ENCODE results near the gene PQBP1. TPM values are rescaled to one million over a fixed set of nuclear protein-coding genes. Genes with fewer than 3 reads are reported as not detected.

The PQBP1 gene
- total RNA-seq, 4 donors from 2014 or later, result 61.3 to 90.4 (median 67.8) TPM

DNA sequence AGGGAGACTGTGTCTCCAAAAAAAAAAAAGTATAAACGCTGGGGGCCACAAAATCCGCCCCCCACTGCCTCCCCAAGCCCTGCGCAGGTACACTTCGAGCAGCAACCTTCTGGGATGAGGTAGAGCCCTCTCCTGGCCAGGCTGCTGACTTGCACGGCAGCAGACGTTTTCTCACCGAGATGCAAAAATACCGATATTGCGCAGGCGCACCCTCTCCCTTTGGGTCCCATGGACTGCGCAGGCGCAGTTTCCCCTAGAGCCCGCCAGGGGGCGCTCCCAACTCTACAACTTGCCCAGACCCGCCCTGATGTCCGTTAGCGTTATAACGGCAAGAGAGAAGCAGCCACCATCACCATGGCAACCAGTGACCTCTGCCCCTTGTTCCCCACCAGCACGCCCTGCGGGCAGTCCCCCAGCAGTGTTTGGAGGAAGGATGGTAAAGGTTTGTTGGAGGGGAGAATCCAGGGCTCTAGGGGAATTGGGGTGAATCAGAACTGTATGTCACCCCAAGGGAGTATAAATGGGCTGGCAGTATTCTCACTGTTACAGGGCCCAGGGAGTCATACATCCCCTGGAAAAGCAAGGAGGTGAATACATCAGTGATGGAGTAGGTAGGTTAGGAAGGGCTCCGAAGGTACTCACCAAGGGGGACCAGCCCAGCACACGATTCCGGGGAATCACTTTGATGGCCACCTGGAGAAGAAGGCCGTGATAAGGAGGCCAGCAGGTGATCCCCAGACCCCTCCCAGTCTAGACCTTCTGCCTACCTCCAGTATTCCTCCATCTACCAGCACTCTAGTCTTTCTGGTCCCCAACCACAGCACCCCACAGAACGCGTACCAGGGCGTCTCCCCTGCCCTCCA lies 19.6 kb downstream of the PQBP1 start:
- peak; percentile 75 to 89 for DNase-seq
- H3K9me3 ChIP-seq, result no peaks in the 10 kb centered on the region
- ATAC-seq, result peak; percentile 79
- H3K27me3 ChIP-seq, result no peaks in the 10 kb centered on the region
- H3K4me1 ChIP-seq, result peaks cover 0 to 4% of the 10 kb centered on the region in 2 donors
- H3K27ac ChIP-seq, result peak overlapping the region; percentile 31 to 89 (median 67)
- no peak for TF ChIP-seq POLR2A (IDR thresholded peaks at IDR 0.05)
- TF ChIP-seq, protein P1, sequence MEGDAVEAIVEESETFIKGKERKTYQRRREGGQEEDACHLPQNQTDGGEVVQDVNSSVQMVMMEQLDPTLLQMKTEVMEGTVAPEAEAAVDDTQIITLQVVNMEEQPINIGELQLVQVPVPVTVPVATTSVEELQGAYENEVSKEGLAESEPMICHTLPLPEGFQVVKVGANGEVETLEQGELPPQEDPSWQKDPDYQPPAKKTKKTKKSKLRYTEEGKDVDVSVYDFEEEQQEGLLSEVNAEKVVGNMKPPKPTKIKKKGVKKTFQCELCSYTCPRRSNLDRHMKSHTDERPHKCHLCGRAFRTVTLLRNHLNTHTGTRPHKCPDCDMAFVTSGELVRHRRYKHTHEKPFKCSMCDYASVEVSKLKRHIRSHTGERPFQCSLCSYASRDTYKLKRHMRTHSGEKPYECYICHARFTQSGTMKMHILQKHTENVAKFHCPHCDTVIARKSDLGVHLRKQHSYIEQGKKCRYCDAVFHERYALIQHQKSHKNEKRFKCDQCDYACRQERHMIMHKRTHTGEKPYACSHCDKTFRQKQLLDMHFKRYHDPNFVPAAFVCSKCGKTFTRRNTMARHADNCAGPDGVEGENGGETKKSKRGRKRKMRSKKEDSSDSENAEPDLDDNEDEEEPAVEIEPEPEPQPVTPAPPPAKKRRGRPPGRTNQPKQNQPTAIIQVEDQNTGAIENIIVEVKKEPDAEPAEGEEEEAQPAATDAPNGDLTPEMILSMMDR (IDR thresholded peaks at IDR 0.05 in 4 of 5, conservative IDR thresholded peaks at IDR 0.05 in 1 of 5), result peak; percentile 90 to 94 (median 91)
- intact Hi-C loops (cut with DNase I; ENCODE audit: low total_unique reads), result loop anchor here (1.0 to 5.0 kb wide), 3 partner anchors 26 to 240 kb away; partner anchors contain the start of gene OTUD5
- H3K36me3 ChIP-seq, result no peaks in the 10 kb centered on the region
- in situ Hi-C loops (cut with MboI; ENCODE audit: low sequenced_read_pairs in 4 of 4), result no loop called here
- H3K4me3 ChIP-seq, result peak overlapping the region in 1 of 4 donors; percentile 68

DNA sequence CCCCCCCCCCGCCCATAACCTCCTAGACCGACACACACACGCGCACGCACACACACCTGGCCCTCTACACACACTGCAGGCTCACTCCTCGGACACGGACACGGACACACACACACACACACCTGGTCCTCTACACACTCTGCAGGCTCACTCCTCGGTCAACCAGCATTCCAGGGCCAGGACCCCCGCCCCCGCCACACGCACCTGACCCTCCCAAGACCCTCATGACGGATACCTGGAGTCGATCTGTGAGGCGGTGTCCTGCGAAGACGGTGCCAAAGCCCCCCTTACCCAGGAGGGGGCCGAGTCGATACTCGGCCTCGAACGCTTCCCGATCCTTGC lies 20.5 kb downstream of the PQBP1 start:
- in situ Hi-C loops (cut with MboI; ENCODE audit: low sequenced_read_pairs in 4 of 4) (no loop called here), intact Hi-C loops (cut with DNase I; ENCODE audit: low total_unique reads) (loop anchor here (2.0 to 5.0 kb wide), 2 partner anchors 39 to 241 kb away; partner anchors contain the start of gene OTUD5)
- H3K36me3 ChIP-seq, result peaks cover 0 to 3% of the 10 kb centered on the region in 2 donors
- peak overlapping the region; percentile 83 to 89 (median 86) for H3K27ac ChIP-seq
- H3K9me3 ChIP-seq, result no peaks in the 10 kb centered on the region
- no peaks in the 10 kb centered on the region for H3K27me3 ChIP-seq
- H3K4me1 ChIP-seq, result peaks cover 0 to 4% of the 10 kb centered on the region in 2 donors
- TF ChIP-seq, protein P1 (IDR thresholded peaks at IDR 0.05 in 4 of 5, conservative IDR thresholded peaks at IDR 0.05 in 1 of 5), result no peak
- no peak for TF ChIP-seq POLR2A (IDR thresholded peaks at IDR 0.05)
- DNase-seq (no peak), ATAC-seq (no peak)
- peak overlapping the region; percentile 61 to 74 (median 66) for H3K4me3 ChIP-seq

DNA sequence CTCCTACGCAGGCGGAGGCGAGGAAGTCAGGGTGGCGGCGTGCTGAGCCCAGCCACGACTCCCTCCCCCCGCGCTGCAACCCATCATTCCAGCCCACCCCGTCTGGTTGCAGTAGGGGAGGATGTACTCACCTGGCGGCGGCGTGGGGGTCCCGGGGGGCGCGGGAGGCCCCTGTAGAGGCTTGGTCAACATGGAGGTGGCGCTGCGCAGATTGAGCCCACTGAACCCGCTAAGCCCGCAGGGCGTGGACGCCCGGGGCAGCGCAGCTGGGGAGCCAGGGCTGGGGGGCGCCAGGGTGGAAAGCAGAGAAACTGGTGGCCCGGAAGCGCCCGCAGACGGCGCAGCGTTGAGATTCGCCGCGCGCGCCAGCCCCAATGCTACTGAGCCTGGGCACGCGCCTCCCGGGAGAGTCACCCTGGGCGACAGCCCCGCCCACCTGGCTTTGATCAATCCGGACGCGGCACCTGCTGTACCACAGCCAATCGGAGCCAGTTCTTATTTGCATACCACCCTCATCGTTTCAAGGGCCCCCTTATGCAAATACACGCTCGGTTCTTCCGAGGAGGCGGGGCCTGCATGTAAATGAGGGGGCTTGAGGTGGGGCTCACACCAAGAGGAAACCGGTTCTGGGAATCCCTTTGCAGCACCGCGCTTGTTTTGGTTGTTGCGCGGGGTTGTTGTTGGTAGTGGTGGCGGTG lies 21.1 kb downstream of the PQBP1 start, which contains the start of gene PIM2:
TSS of gene PIM2 (minus strand) at position 382 of the 698 bp plus-strand sequence. CDS start at position 192, 190 bp downstream.
- DNase-seq (peak; percentile 78 to 88), ATAC-seq (peak; percentile 86 to 89)
- Histone ChIP-seq H3K27ac (peak within 1 kb of the TSS; percentile 83 to 89 (median 86)), H3K4me3 (peak within 1 kb of the TSS; percentile 61 to 74 (median 66)), H3K4me1 (peaks cover 0 to 4% of the 10 kb centered on the region in 2 donors), H3K36me3 (peaks cover 0 to 8% of the 10 kb centered on the region in 2 donors), H3K9me3 (no peaks in the 10 kb centered on the region), H3K27me3 (no peaks in the 10 kb centered on the region)
- TF ChIP-seq POLR2A (IDR thresholded peaks at IDR 0.05), result peak; percentile 85 to 94
- TF ChIP-seq, protein P1 (IDR thresholded peaks at IDR 0.05 in 4 of 5, conservative IDR thresholded peaks at IDR 0.05 in 1 of 5), result no peak
- intact Hi-C loops (cut with DNase I; ENCODE audit: low total_unique reads) (loop anchor here (1.0 to 5.0 kb wide), 3 partner anchors 38 to 241 kb away; partner anchors contain the start of genes OTUD5 and TFE3), in situ Hi-C loops (cut with MboI; ENCODE audit: low sequenced_read_pairs in 4 of 4) (no loop called here)

DNA sequence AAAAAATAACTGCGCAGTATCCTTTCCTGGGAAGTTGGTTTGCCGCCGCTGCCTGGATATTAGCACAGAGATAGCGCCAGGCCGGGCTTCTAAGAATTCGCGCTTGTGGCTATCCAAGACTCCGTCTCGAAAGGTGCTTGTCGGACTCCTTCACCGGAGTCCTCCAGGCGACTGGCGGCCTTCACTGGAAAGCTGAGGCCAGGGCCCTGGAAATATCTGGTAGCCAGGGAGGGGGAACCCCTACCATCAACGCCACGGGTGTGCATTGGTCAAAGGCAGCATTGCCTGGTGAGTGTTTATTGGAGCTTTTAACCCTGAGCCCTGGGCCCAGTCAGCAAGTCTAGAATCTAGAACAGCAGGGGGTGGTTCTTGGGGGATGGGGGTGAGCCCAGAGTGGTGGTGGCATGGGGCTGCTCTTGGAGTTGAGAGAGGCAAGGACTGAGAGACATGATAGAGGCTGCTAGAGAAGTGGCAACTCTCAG lies 21.7 kb downstream of the PQBP1 start:
- Histone ChIP-seq H3K36me3 (peaks cover 0 to 10% of the 10 kb centered on the region in 2 donors), H3K27ac (peak overlapping the region; percentile 83 to 89 (median 86)), H3K4me1 (peaks cover 0 to 4% of the 10 kb centered on the region in 2 donors), H3K27me3 (no peaks in the 10 kb centered on the region), H3K4me3 (peak overlapping the region; percentile 61 to 74 (median 66)), H3K9me3 (no peaks in the 10 kb centered on the region)
- in situ Hi-C loops (cut with MboI; ENCODE audit: low sequenced_read_pairs in 4 of 4) (no loop called here), intact Hi-C loops (cut with DNase I; ENCODE audit: low total_unique reads) (loop anchor here (1.0 to 5.0 kb wide), 3 partner anchors 37 to 242 kb away; partner anchors contain the start of genes OTUD5 and TFE3)
- TF ChIP-seq POLR2A (IDR thresholded peaks at IDR 0.05), result no peak
- TF ChIP-seq, protein P1 (IDR thresholded peaks at IDR 0.05 in 4 of 5, conservative IDR thresholded peaks at IDR 0.05 in 1 of 5), result no peak
- no peak for DNase-seq
- ATAC-seq, result peak; percentile 26 to 31
